Caco-2 (cell line): ENCODE measurements around the gene RPL39L. TPM values are rescaled to one million over a fixed set of nuclear protein-coding genes. Genes with fewer than 3 reads are reported as not detected.

Experiments used
- BruUV-seq: library from RNA; stranded (reverse); fragments of 400-500 nt; replicated peaks from 2 replicates; lab custom pipeline; 2021; lab: Mats Ljungman, UMichigan
- CTCF ChIA-PET: fragments of 300-600 bp; sonication (Branson Sonifier 250); formaldehyde crosslinking; loops from one replicate; lab custom pipeline; 2022; ENCODE audit warnings: antibody characterized with exemption; lab: Charles Lee
- POLR2A ChIA-PET: fragments of 300-600 bp; sonication (Branson Sonifier 250); formaldehyde crosslinking; loops from one replicate; lab custom pipeline; 2022; ENCODE audit warnings: antibody characterized with exemption; lab: Charles Lee
- DNase-seq, 2 experiments: peaks; one replicate each; pipeline versions ENCODE4 v3.0.0 to v3.0.0-alpha.2; 2020 to 2022
- H3K27me3 ChIP-seq: replicated peaks from 2 replicates; pipeline ENCODE4 v1.6.0; 2011; ENCODE audit warnings: low read length; ENCODE audit not compliant: control insufficient read depth, insufficient read depth
- H3K36me3 ChIP-seq: 2 replicates; pipeline ENCODE4 v1.5.1; 2011; ENCODE audit warnings: low read length; ENCODE audit not compliant: control insufficient read depth, insufficient read depth
- H3K4me1 ChIP-seq: fragments of 250-450 bp; sonication (Bioruptor Pico); 2 replicates; pipeline ENCODE4 v1.5.1; 2020; ENCODE audit warnings: mild to moderate bottlenecking
- H3K4me3 ChIP-seq: 2 replicates; pipeline ENCODE4 v1.5.1; 2011; ENCODE audit warnings: low read depth, mild to moderate bottlenecking, control low read depth, low read length
- H3K9me3 ChIP-seq: fragments of 250-450 bp; sonication (Bioruptor Pico); 2 replicates; pipeline ENCODE4 v1.5.1; 2020; ENCODE audit warnings: mild to moderate bottlenecking, moderate library complexity
- H3K27ac Mint-ChIP-seq: one replicate; pipeline ENCODE4 v1.8.0; 2022; ENCODE audit warnings: mixed read lengths; ENCODE audit not compliant: unreplicated experiment
- H3K27me3 Mint-ChIP-seq: one replicate; pipeline ENCODE4 v1.8.0; 2022; ENCODE audit warnings: mixed read lengths; ENCODE audit not compliant: insufficient read depth, unreplicated experiment
- H3K36me3 Mint-ChIP-seq: one replicate; pipeline ENCODE4 v1.8.0; 2022; ENCODE audit warnings: mild to moderate bottlenecking, mixed read lengths; ENCODE audit not compliant: insufficient read depth, unreplicated experiment
- H3K4me1 Mint-ChIP-seq: one replicate; pipeline ENCODE4 v1.8.0; 2022; ENCODE audit warnings: low read depth, mixed read lengths; ENCODE audit not compliant: unreplicated experiment
- H3K4me3 Mint-ChIP-seq: one replicate; pipeline ENCODE4 v1.8.0; 2022; ENCODE audit warnings: mild to moderate bottlenecking, moderate library complexity, mixed read lengths; ENCODE audit not compliant: unreplicated experiment
- H3K9me3 Mint-ChIP-seq: one replicate; pipeline ENCODE4 v1.8.0; 2022; ENCODE audit warnings: mixed read lengths; ENCODE audit not compliant: unreplicated experiment
- CTCF ChIP-seq, 2 experiments: fragments of 200-600 bp in 1 of 2; IDR thresholded peaks; 1 replicate in 1 of 2; 2 replicates in 1 of 2; pipeline versions ENCODE4 v1.5.1 to v1.8.0; 2011 to 2022; ENCODE audit warnings: antibody characterized with exemption in 1 of 2, control low read depth in 1 of 2, inconsistent platforms in 1 of 2, low read depth in 1 of 2, low read length in 1 of 2, mild to moderate bottlenecking in 1 of 2, moderate library complexity in 1 of 2; ENCODE audit not compliant: insufficient read depth in 1 of 2, severe bottlenecking in 1 of 2, unreplicated experiment in 1 of 2
- intact Hi-C: fragments of 100-400 bp; cut with micrococcal nuclease; formaldehyde crosslinking; loops from one replicate; pipeline ENCODE4 v1.10.0; 2022; ENCODE audit not compliant: unreplicated experiment
- total RNA-seq: library from RNA; stranded (reverse); gene quantifications from 2 replicates; pipeline ENCODE4 v1.2.3, GENCODE V29; 2022

Gene RPL39L
- total RNA-seq, 1 experiment from 2014 or later, result 1.8 TPM

GRCh38 chr3:187122261-187122660 is 17.0 kb downstream of the RPL39L start:
- H3K27me3 ChIP-seq, result no peaks in the 10 kb centered on the region
- no peak overlapping the region for H3K4me3 ChIP-seq
- no peak for TF ChIP-seq CTCF (IDR thresholded peaks at IDR 0.05; ENCODE audit: insufficient read depth in 1 of 2, low read depth in 1 of 2, low read length in 1 of 2, severe bottlenecking in 1 of 2, unreplicated experiment in 1 of 2)
- no peaks in the 10 kb centered on the region for H3K36me3 ChIP-seq
- H3K4me1 ChIP-seq, result no peaks in the 10 kb centered on the region
- ChIA-PET CTCF (no interaction called here), POLR2A (no interaction called here)
- Mint-ChIP-seq H3K36me3 (no peaks in the 10 kb centered on the region), H3K9me3 (no peaks in the 10 kb centered on the region), H3K4me1 (no peaks in the 10 kb centered on the region), H3K4me3 (no peak overlapping the region), H3K27me3 (no peaks in the 10 kb centered on the region), H3K27ac (no peak overlapping the region)
- DNase-seq, result no peak
- no TSS peak for BruUV-seq
- intact Hi-C loops, result no loop called here
- H3K9me3 ChIP-seq, result peaks cover 6% of the 10 kb centered on the region; the same call in 1 of the 2 replicates

GRCh38 chr3:187120326-187120725 is 19.0 kb downstream of the RPL39L start:
- no peak for TF ChIP-seq CTCF (IDR thresholded peaks at IDR 0.05; ENCODE audit: insufficient read depth in 1 of 2, low read depth in 1 of 2, low read length in 1 of 2, severe bottlenecking in 1 of 2, unreplicated experiment in 1 of 2)
- POLR2A ChIA-PET, result no interaction called here
- Mint-ChIP-seq H3K4me1 (no peaks in the 10 kb centered on the region), H3K27ac (no peak overlapping the region), H3K9me3 (no peaks in the 10 kb centered on the region), H3K4me3 (no peak overlapping the region), H3K36me3 (no peaks in the 10 kb centered on the region), H3K27me3 (peaks cover 2% of the 10 kb centered on the region)
- intact Hi-C loops, result no loop called here
- DNase-seq, result no peak
- Histone ChIP-seq H3K27me3 (no peaks in the 10 kb centered on the region), H3K36me3 (no peaks in the 10 kb centered on the region), H3K9me3 (no peaks in the 10 kb centered on the region), H3K4me3 (no peak overlapping the region), H3K4me1 (no peaks in the 10 kb centered on the region)
- BruUV-seq, result no TSS peak
- CTCF ChIA-PET, result no interaction called here

GRCh38 chr3:187114511-187114910 is 24.8 kb downstream of the RPL39L start:
- ChIA-PET CTCF (no interaction called here), POLR2A (no interaction called here)
- H3K27me3 ChIP-seq, result no peaks in the 10 kb centered on the region
- Mint-ChIP-seq H3K4me1 (peaks cover 7% of the 10 kb centered on the region), H3K27me3 (peaks cover 2% of the 10 kb centered on the region), H3K4me3 (no peak overlapping the region), H3K27ac (no peak overlapping the region), H3K9me3 (no peaks in the 10 kb centered on the region), H3K36me3 (no peaks in the 10 kb centered on the region)
- H3K4me1 ChIP-seq, result no peaks in the 10 kb centered on the region
- intact Hi-C loops, result no loop called here
- H3K4me3 ChIP-seq, result no peak overlapping the region
- DNase-seq, result no peak
- H3K36me3 ChIP-seq, result no peaks in the 10 kb centered on the region
- no TSS peak for BruUV-seq
- no peak for TF ChIP-seq CTCF (IDR thresholded peaks at IDR 0.05; ENCODE audit: insufficient read depth in 1 of 2, low read depth in 1 of 2, low read length in 1 of 2, severe bottlenecking in 1 of 2, unreplicated experiment in 1 of 2)
- no peaks in the 10 kb centered on the region for H3K9me3 ChIP-seq
